Smooth muscle cell (in vitro differentiated cells): ENCODE measurements around the gene KCNJ1. TPM values are rescaled to one million over a fixed set of nuclear protein-coding genes. Genes with fewer than 3 reads are reported as not detected.
A peak's percentile ranks its signal among the peaks of the same experiment; 100 is the strongest.

ENCODE experiments used
- DNase-seq: peaks from one replicate; lab custom pipeline; 2025; ENCODE audit not compliant: unreplicated experiment; lab: John Stamatoyannopoulos, UW
- H2AFZ ChIP-seq: fragments of 200-600 bp; sonication (generic); 2 replicates; pipeline ENCODE4 v1.6.0; 2016; ENCODE audit warnings: antibody characterized with exemption, low read depth, mild to moderate bottlenecking
- H3F3A ChIP-seq: fragments of 200-600 bp; sonication (generic); 2 replicates; pipeline ENCODE4 v1.6.0; 2017; ENCODE audit warnings: antibody characterized with exemption, low read depth
- H3K27ac ChIP-seq: fragments of 200-600 bp; sonication (generic); 2 replicates; pipeline ENCODE4 v1.5.1; 2016; ENCODE audit warnings: low read depth, mild to moderate bottlenecking
- H3K27me3 ChIP-seq: fragments of 200-600 bp; sonication (generic); 2 replicates; pipeline ENCODE4 v1.6.1; 2016; ENCODE audit warnings: low read depth, mild to moderate bottlenecking
- H3K36me3 ChIP-seq: fragments of 200-600 bp; sonication (generic); 2 replicates; pipeline ENCODE4 v1.5.1; 2016; ENCODE audit warnings: low read depth
- H3K4me1 ChIP-seq: fragments of 200-600 bp; sonication (generic); 2 replicates; pipeline ENCODE4 v1.5.1; 2016; ENCODE audit warnings: low read depth
- H3K4me2 ChIP-seq: fragments of 200-600 bp; sonication (generic); 2 replicates; pipeline ENCODE4 v1.6.0; 2016; ENCODE audit warnings: mild to moderate bottlenecking
- H3K4me3 ChIP-seq: fragments of 200-600 bp; sonication (generic); 2 replicates; pipeline ENCODE4 v1.5.1; 2016; ENCODE audit warnings: mild to moderate bottlenecking
- H3K79me2 ChIP-seq: fragments of 200-600 bp; sonication (generic); 2 replicates; pipeline ENCODE4 v1.6.0; 2016; ENCODE audit warnings: low read depth, mild to moderate bottlenecking
- H3K9ac ChIP-seq: fragments of 200-600 bp; sonication (generic); 2 replicates; pipeline ENCODE4 v1.6.0; 2016; ENCODE audit warnings: low read depth
- H3K9me3 ChIP-seq: fragments of 200-600 bp; sonication (generic); replicated peaks from 2 replicates; pipeline ENCODE4 v1.5.1; 2016; ENCODE audit warnings: low read depth
- H4K20me1 ChIP-seq: fragments of 200-600 bp; sonication (generic); 2 replicates; pipeline ENCODE4 v1.6.0; 2016; ENCODE audit warnings: low read depth
- WGBS: methylation state at CpG from one replicate; pipeline ENCODE4 v1.1.7; 2016; ENCODE audit warnings: low lambda C conversion rate; 5-methylcytosine and 5-hydroxymethylcytosine counted together
- polyA plus RNA-seq: library from polyadenylated mRNA; unstranded; fragments of >200 nt; fragmentation: Nextera tagmentation; extraction: Ambion mirVana; gene quantifications from 2 replicates; pipeline ENCODE4 v1.2.1, GENCODE V29; 2016
- total RNA-seq: library from RNA; depleted of rRNA; stranded (reverse); fragments of >200 nt; gene quantifications from 2 replicates; pipeline ENCODE4 v1.2.3, GENCODE V29; 2014
- TF ChIP-seq, protein P1 (sequence below): fragments of 200-600 bp; sonication (generic); IDR thresholded peaks from 2 replicates; pipeline ENCODE4 v1.5.1; 2017; ENCODE audit warnings: borderline replicate concordance, mild to moderate bottlenecking, antibody characterized with exemption; ENCODE audit not compliant: insufficient read depth, poor library complexity, severe bottlenecking

The KCNJ1 gene
- total and polyA plus RNA-seq, 2 experiments from 2014 or later, result 0.99 TPM; not detected in 1

GRCh38 chr11:128911239-128911638 is 44.1 kb upstream of the KCNJ1 start:
- H3K4me3 ChIP-seq, result no peak overlapping the region
- H3K27ac ChIP-seq, result no peak overlapping the region
- H3K4me2 ChIP-seq, result no peak overlapping the region
- no peak for DNase-seq
- no peaks in the 10 kb centered on the region for H3K9me3 ChIP-seq
- no peaks in the 10 kb centered on the region for H3K36me3 ChIP-seq
- peaks cover 13% of the 10 kb centered on the region for H3F3A ChIP-seq
- peaks cover 5% of the 10 kb centered on the region for H3K4me1 ChIP-seq
- 97% methylated on average over 17 of the region's 17 CpGs for WGBS
- H3K79me2 ChIP-seq, result no peaks in the 10 kb centered on the region
- H2AFZ ChIP-seq, result no peak overlapping the region
- no peaks in the 10 kb centered on the region for H4K20me1 ChIP-seq
- peaks cover 5% of the 10 kb centered on the region for H3K27me3 ChIP-seq
- no peak overlapping the region for H3K9ac ChIP-seq
- TF ChIP-seq, protein P1, sequence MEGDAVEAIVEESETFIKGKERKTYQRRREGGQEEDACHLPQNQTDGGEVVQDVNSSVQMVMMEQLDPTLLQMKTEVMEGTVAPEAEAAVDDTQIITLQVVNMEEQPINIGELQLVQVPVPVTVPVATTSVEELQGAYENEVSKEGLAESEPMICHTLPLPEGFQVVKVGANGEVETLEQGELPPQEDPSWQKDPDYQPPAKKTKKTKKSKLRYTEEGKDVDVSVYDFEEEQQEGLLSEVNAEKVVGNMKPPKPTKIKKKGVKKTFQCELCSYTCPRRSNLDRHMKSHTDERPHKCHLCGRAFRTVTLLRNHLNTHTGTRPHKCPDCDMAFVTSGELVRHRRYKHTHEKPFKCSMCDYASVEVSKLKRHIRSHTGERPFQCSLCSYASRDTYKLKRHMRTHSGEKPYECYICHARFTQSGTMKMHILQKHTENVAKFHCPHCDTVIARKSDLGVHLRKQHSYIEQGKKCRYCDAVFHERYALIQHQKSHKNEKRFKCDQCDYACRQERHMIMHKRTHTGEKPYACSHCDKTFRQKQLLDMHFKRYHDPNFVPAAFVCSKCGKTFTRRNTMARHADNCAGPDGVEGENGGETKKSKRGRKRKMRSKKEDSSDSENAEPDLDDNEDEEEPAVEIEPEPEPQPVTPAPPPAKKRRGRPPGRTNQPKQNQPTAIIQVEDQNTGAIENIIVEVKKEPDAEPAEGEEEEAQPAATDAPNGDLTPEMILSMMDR, result no peak

DNA sequence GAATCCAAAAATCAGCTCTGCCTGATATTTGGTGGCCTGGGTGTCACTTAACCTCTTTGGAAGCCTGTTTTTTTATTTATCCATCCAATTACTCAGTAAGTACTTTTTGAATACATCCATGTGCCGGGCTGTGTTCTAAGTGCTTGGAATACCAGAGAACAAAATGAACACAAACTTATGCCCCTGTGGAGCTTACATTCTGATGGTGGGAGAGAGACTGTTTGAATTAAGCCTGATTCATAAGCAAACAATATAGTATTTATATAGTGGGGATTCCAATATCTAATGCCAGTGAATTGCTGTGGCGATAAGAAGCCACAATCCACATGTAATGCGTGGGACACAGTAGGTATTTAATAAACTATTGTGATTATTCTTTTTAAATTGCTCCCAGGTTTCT is 43.5 kb upstream of the KCNJ1 start:
- Histone ChIP-seq H3K9me3 (no peaks in the 10 kb centered on the region), H3K9ac (no peak overlapping the region), H3K27me3 (peaks cover 5% of the 10 kb centered on the region), H3F3A (peaks cover 13% of the 10 kb centered on the region), H2AFZ (no peak overlapping the region), H3K4me2 (no peak overlapping the region), H4K20me1 (no peaks in the 10 kb centered on the region), H3K4me3 (no peak overlapping the region), H3K27ac (no peak overlapping the region), H3K79me2 (no peaks in the 10 kb centered on the region), H3K4me1 (peaks cover 5% of the 10 kb centered on the region), H3K36me3 (no peaks in the 10 kb centered on the region)
- TF ChIP-seq, protein P1, result no peak
- no peak for DNase-seq
- 78% methylated on average over 3 of the region's 3 CpGs for WGBS

DNA sequence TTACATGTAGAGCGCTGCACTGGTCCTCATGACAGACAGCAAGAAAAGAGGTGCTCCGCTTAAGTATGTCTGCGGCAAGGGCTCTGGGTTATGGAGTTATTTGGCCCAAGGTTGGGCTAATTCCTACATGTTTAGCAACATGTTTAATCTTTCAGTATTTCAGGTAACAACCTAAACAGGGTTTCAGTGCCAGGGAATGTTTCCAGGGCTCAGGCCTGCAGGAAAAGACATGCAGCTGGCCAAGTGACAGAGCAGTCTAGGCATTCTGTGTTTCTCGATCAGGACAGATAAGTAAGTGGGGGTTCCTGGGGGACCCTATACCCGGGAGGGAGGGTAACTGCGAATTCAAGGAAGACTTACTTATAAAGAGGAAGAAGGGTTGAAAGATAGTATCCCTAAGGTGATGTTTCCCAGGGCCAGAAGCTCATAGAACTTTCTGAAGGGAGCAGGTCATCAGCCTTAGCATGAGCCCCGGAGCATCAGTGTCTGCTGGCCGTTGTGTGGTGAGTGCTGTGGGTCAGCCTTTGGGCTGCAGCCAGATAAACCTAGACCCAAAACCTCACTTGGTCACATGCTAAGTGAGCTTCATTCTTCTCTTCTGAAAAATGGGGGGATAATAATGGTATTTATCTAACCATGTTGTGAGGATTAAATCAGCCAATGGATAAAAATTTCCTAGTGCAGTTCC is 42.5 kb upstream of the KCNJ1 start:
- Histone ChIP-seq H3K4me2 (peak overlapping the region; percentile 71), H3K79me2 (no peaks in the 10 kb centered on the region), H3K4me3 (no peak overlapping the region), H3K27ac (no peak overlapping the region), H3K9me3 (no peaks in the 10 kb centered on the region), H4K20me1 (no peaks in the 10 kb centered on the region), H3K27me3 (peaks cover 5% of the 10 kb centered on the region), H2AFZ (no peak overlapping the region), H3K36me3 (no peaks in the 10 kb centered on the region), H3F3A (peaks cover 13% of the 10 kb centered on the region), H3K9ac (no peak overlapping the region), H3K4me1 (peaks cover 13% of the 10 kb centered on the region)
- 81% methylated on average over 8 of the region's 8 CpGs for WGBS
- TF ChIP-seq, protein P1, result no peak
- no peak for DNase-seq
